Suprapubic skin (tissue), 4 donors: ENCODE measurements around the gene SPRY4. TPM values are rescaled to one million over a fixed set of nuclear protein-coding genes. Genes with fewer than 3 reads are reported as not detected.
"Not testable (repeated sequence)": the region's sequence is repeated elsewhere in the genome, so short reads cannot be mapped to it uniquely, and the experiment has no call there.

Experiments
- DNase-seq, 2 donors: peaks; one replicate each; pipeline ENCODE4 v3.0.0-alpha.2; 2019; ENCODE audit warnings: low spot score in 2 of 2
- H3K27ac ChIP-seq: fragments of 200-600 bp; sonication (generic); one replicate; pipeline ENCODE4 v1.5.1; 2019
- H3K27me3 ChIP-seq: fragments of 200-600 bp; sonication (generic); one replicate; pipeline ENCODE4 v1.5.1; 2019
- H3K36me3 ChIP-seq: fragments of 200-600 bp; sonication (generic); one replicate; pipeline ENCODE4 v1.5.1; 2019
- H3K4me1 ChIP-seq: fragments of 200-600 bp; sonication (generic); one replicate; pipeline ENCODE4 v1.5.1; 2019
- H3K4me3 ChIP-seq: fragments of 200-600 bp; sonication (generic); one replicate; pipeline ENCODE4 v1.5.1; 2019; ENCODE audit warnings: mild to moderate bottlenecking
- H3K9me3 ChIP-seq: fragments of 200-600 bp; sonication (generic); one replicate; pipeline ENCODE4 v1.5.1; 2019
- EP300 ChIP-seq: sonication (generic); formaldehyde crosslinking; IDR thresholded peaks from one replicate; pipeline ENCODE4 v1.6.1; 2017; ENCODE audit warnings: antibody characterized with exemption
- POLR2A ChIP-seq, 2 donors: fragments of 450-650 bp; IDR thresholded peaks; one replicate each; pipeline ENCODE4 v1.6.1; 2017; ENCODE audit warnings: antibody characterized with exemption in 2 of 2, mild to moderate bottlenecking in 2 of 2, moderate library complexity in 2 of 2
- POLR2AphosphoS5 ChIP-seq, 3 donors: sonication (generic); formaldehyde crosslinking; IDR thresholded peaks; one replicate each; pipeline ENCODE4 v1.6.1; 2017; ENCODE audit warnings: antibody characterized with exemption in 3 of 3
- WGBS: methylation state at CpG from one replicate; pipeline ENCODE4 v1.1.5; 2018; 5-methylcytosine and 5-hydroxymethylcytosine counted together
- total RNA-seq, 4 donors: library from RNA; depleted of rRNA; stranded (reverse); fragments of >200 nt; gene quantifications; one replicate each; pipeline ENCODE4 v1.1.0, GENCODE V29; 2016
- TF ChIP-seq, protein P1 (sequence below), 2 donors: fragments of 200-600 bp in 1 of 2; fragments of 450-650 bp in 1 of 2; sonication (generic) in 1 of 2; IDR thresholded peaks; one replicate each; pipeline ENCODE4 v1.5.1; 2016 to 2019; ENCODE audit warnings: antibody characterized with exemption in 2 of 2, mild to moderate bottlenecking in 1 of 2, moderate library complexity in 1 of 2

The SPRY4 gene
- total RNA-seq, 4 donors from 2014 or later = 4.2 to 7.9 (median 4.9) TPM

DNA sequence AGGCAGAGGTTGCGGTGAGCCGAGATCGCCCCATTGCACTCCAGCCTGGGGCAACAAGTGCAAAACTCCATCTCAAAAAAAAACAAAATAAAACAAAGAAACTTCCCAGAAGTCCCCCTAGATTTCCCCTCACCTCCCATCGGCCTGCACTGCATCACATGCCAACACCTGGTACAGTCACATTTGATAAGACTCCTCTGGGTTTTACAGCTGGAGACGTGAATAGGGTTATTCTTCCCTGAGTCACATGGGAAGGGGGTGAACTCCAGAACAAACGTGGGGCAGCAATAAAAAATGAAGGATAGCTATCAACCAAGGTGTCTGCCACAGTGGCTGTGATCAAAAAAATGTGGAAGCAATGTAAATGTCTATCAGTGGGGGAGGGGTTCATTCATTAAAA lies 26.0 kb downstream of the SPRY4 start:
- 86% methylated on average over 6 of the region's 6 CpGs for WGBS
- no peaks in the 10 kb centered on the region for H3K27me3 ChIP-seq
- no peak overlapping the region for H3K27ac ChIP-seq
- H3K36me3 ChIP-seq = no peaks in the 10 kb centered on the region
- H3K4me3 ChIP-seq = no peak overlapping the region
- H3K9me3 ChIP-seq = no peaks in the 10 kb centered on the region
- H3K4me1 ChIP-seq = no peaks in the 10 kb centered on the region
- DNase-seq = no peak
- TF ChIP-seq EP300 (no peak), POLR2AphosphoS5 (IDR thresholded peaks at IDR 0.05) (no peak), POLR2A (IDR thresholded peaks at IDR 0.05) (no peak)
- TF ChIP-seq, protein P1, sequence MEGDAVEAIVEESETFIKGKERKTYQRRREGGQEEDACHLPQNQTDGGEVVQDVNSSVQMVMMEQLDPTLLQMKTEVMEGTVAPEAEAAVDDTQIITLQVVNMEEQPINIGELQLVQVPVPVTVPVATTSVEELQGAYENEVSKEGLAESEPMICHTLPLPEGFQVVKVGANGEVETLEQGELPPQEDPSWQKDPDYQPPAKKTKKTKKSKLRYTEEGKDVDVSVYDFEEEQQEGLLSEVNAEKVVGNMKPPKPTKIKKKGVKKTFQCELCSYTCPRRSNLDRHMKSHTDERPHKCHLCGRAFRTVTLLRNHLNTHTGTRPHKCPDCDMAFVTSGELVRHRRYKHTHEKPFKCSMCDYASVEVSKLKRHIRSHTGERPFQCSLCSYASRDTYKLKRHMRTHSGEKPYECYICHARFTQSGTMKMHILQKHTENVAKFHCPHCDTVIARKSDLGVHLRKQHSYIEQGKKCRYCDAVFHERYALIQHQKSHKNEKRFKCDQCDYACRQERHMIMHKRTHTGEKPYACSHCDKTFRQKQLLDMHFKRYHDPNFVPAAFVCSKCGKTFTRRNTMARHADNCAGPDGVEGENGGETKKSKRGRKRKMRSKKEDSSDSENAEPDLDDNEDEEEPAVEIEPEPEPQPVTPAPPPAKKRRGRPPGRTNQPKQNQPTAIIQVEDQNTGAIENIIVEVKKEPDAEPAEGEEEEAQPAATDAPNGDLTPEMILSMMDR (IDR thresholded peaks at IDR 0.05) = no peak

DNA sequence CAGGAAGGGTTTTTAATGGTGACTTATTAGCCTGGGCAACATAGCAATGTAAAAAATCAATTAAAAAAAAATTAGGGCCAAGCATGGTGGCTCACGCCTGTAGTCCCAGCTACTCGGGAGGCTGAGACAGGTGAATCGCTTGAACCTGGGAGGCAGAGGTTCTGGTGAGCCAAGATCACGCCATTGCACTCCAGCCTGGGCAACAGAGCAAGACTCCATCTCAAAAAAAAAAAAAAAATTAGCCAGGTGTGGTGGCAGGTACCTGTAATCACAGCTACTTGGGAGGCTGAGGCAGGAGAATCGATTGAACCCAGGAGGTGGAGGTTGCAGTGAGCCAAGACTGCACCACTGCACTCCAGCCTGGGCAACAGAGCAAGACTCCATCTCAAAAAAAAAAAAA lies 27.0 kb downstream of the SPRY4 start:
- not testable (repeated sequence) for H3K4me3 ChIP-seq, H3K27me3 ChIP-seq, H3K9me3 ChIP-seq, H3K27ac ChIP-seq, DNase-seq, H3K36me3 ChIP-seq, H3K4me1 ChIP-seq
- 95% methylated on average over 5 of the region's 5 CpGs for WGBS

DNA sequence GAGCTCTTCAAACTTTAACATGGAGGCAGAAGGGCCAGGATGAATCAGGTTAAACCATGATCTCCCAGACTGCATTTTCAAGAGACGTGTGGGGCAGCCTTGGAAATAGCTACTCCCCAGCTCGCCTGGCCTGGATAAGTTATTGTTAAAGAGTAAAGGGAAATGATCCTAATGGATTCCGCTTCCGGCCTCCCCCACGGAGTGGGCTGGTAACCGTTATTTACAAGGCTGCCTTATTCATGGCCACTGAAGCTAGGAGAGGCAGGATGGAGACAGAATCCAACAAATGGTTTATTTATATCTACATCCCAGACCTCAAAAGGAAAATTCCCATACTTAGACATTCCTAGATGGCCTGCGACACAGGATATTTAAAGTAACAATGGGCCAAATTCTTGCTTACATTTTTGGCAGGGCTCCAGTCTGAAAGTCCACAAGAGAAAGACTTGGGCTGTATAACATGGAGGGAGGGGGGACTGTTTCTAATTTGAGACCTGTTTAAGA lies 27.9 kb downstream of the SPRY4 start:
- no peaks in the 10 kb centered on the region for H3K9me3 ChIP-seq
- no peak overlapping the region for H3K4me3 ChIP-seq
- no peak for DNase-seq
- H3K36me3 ChIP-seq = no peaks in the 10 kb centered on the region
- 63% methylated on average over 7 of the region's 7 CpGs for WGBS
- H3K27ac ChIP-seq = no peak overlapping the region
- no peaks in the 10 kb centered on the region for H3K4me1 ChIP-seq
- no peaks in the 10 kb centered on the region for H3K27me3 ChIP-seq
- TF ChIP-seq POLR2A (IDR thresholded peaks at IDR 0.05) (no peak), EP300 (no peak), POLR2AphosphoS5 (IDR thresholded peaks at IDR 0.05) (no peak)
- TF ChIP-seq, protein P1 (IDR thresholded peaks at IDR 0.05) = no peak

DNA sequence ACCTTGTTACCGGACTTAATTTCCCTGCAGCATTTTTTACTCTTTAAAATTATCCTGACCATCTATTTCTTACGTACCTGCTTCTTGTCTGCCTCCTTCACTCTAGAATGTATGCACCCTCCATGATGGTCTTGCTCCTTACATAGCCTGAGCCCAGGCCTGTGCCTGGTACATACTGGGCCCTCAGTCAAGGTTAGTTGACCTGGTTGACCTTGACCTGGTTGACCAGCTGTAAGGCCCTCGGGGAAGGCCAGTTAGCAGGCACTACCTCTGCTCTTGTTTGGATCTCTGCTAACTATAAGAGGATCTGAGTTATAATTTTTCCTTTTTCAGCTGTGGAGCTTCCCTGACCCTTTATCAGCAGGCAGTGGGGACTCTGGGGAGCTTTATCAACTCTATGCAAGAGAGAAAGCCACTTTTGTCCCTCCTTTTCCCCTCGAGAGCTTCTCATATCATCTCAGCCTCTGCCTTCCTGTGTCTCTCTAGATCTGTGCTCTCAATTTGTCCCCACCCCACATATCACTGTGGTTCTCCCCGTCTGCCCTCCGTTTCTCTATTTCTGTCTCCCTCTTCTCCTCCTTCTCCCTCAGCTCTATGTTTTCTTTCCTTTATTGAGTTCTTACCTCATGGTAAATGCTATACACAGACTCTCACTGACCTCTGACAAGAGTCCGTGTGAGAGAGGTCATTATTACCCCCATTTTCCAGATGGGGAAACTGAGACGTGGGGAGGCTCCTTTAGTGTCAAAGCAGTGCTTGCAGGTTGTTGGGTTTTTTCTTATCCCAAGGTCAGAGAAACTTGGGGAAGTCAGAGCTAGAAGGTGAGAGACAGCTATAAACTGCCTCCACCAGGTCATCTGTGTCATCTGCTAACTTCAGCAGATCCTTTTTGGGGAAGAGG lies 28.6 kb downstream of the SPRY4 start:
- Histone ChIP-seq H3K27me3 (no peaks in the 10 kb centered on the region), H3K27ac (no peak overlapping the region), H3K36me3 (no peaks in the 10 kb centered on the region), H3K4me3 (no peak overlapping the region), H3K9me3 (no peaks in the 10 kb centered on the region), H3K4me1 (no peaks in the 10 kb centered on the region)
- WGBS = 81% methylated on average over 8 of the region's 8 CpGs
- no peak for DNase-seq
- TF ChIP-seq EP300 (no peak), POLR2AphosphoS5 (IDR thresholded peaks at IDR 0.05) (no peak), POLR2A (IDR thresholded peaks at IDR 0.05) (no peak)
- TF ChIP-seq, protein P1 (IDR thresholded peaks at IDR 0.05) = no peak

DNA sequence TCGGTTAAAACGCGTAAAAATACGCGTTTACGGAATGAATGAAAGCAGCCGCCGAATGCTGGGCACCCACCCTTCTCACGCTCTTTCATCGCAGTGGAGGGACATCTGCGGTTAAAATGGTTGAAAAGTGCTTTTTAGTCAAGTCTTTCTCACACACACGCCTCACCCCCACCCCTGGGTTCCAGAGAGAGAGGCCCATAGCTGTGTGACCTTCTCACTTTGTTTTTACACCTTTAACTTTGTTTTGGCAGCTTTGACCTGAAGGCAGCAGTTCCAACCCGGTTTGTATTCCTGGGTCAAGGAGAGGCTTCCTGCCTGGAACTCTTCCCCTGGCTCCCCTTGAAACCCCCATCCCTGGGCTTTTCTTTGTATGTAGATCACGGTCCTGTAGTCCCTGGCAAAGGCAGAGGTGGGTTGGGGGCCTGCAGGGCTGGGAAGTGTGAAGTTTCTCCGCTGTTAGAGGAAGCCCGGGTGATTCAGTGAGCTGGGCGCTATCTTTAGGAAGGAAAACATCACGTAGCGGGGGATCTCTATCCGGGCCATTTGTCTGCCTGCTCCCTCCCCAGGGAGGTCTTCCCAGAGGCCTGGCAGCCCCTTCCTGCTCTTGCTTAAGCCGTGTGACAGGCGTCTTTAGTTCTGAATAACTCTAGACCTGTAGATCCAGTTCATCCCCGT lies 29.6 kb downstream of the SPRY4 start:
- 74% methylated on average over 23 of the region's 23 CpGs for WGBS
- no peak overlapping the region for H3K27ac ChIP-seq

More for the DNA sequence above, 29.6 kb downstream of the SPRY4 start:
- Histone ChIP-seq H3K4me1 (no peaks in the 10 kb centered on the region), H3K4me3 (no peak overlapping the region), H3K27me3 (no peaks in the 10 kb centered on the region), H3K9me3 (no peaks in the 10 kb centered on the region), H3K36me3 (no peaks in the 10 kb centered on the region)
- DNase-seq = no peak
- TF ChIP-seq, protein P1 (IDR thresholded peaks at IDR 0.05) = no peak
- no peak for TF ChIP-seq POLR2AphosphoS5 (IDR thresholded peaks at IDR 0.05)
- no peak for TF ChIP-seq EP300
- no peak for TF ChIP-seq POLR2A (IDR thresholded peaks at IDR 0.05)
